Measurements from ENCODE around the gene GRPEL1. TPM values are rescaled to one million over a fixed set of nuclear protein-coding genes. Genes with fewer than 3 reads are reported as not detected.

The GRPEL1 gene
- total RNA-seq, 1 experiment from 2014 or later, result 30.7 TPM

Other genes with a start within 250 kb of the GRPEL1 start
- gene TBC1D14, start 158.2 kb downstream of the GRPEL1 start, total RNA-seq (2014; rRNA removed; shearing (Covaris generic)), result 55.8 and 58.3 TPM in 2 replicates
- 14.0 TPM in 2 replicates for gene TADA2B, start 24.7 kb downstream of the GRPEL1 start, total RNA-seq (2014; rRNA removed; shearing (Covaris generic))
- gene SORCS2, start 124.5 kb upstream of the GRPEL1 start, total RNA-seq (2014; rRNA removed; shearing (Covaris generic)), result 2.0 and 4.9 TPM in 2 replicates

Measured in H7 (cell line).